ENCODE results near the gene TMEM145.

The TMEM145 gene

GRCh38 chr19:42315024-42315423, 1.9 kb downstream of the TMEM145 start:
- no peak overlapping the region for H3K27ac ChIP-seq
- H3K36me3 ChIP-seq (replicated peaks), result no peaks in the 10 kb centered on the region
- no peak overlapping the region for H3K4me3 ChIP-seq (ENCODE audit: low read depth, low read length)
- DNase-seq, result no peak
- no peak for TF ChIP-seq CTCF (IDR thresholded peaks at IDR 0.05; ENCODE audit: low read depth, low read length, missing control alignments)
- in situ Hi-C loops (cut with HindIII; ENCODE audit: low pct_ligation_motif_present, low sequenced_read_pairs), result no loop called here
- no peaks in the 10 kb centered on the region for H3K27me3 ChIP-seq (replicated peaks)

GRCh38 chr19:42316223-42317211, 3.4 kb downstream of the TMEM145 start:
- H3K36me3 ChIP-seq (replicated peaks), result no peaks in the 10 kb centered on the region
- no peak for DNase-seq
- no peak overlapping the region for H3K27ac ChIP-seq
- H3K27me3 ChIP-seq (replicated peaks), result no peaks in the 10 kb centered on the region
- no peak for TF ChIP-seq CTCF (IDR thresholded peaks at IDR 0.05; ENCODE audit: low read depth, low read length, missing control alignments)
- peak overlapping the region; percentile 16 for H3K4me3 ChIP-seq (ENCODE audit: low read depth, low read length)
- in situ Hi-C loops (cut with HindIII; ENCODE audit: low pct_ligation_motif_present, low sequenced_read_pairs), result no loop called here

- no peak overlapping the region for H3K27ac ChIP-seq
- peaks cover 2% of the 10 kb centered on the region for H3K27me3 ChIP-seq (replicated peaks)
- no peaks in the 10 kb centered on the region for H3K36me3 ChIP-seq (replicated peaks)
- DNase-seq, result no peak
- in situ Hi-C loops (cut with HindIII; ENCODE audit: low pct_ligation_motif_present, low sequenced_read_pairs), result no loop called here
- no peak for TF ChIP-seq CTCF (IDR thresholded peaks at IDR 0.05; ENCODE audit: low read depth, low read length, missing control alignments)
- H3K4me3 ChIP-seq (ENCODE audit: low read depth, low read length), result no peak overlapping the region
Measured at GRCh38 chr19:42317535-42317934, 4.4 kb downstream of the TMEM145 start.

- TF ChIP-seq CTCF (IDR thresholded peaks at IDR 0.05; ENCODE audit: low read depth, low read length, missing control alignments), result no peak
- peaks cover 19% of the 10 kb centered on the region for H3K27me3 ChIP-seq (replicated peaks)
Measured at GRCh38 chr19:42322305-42322704, 9.2 kb downstream of the TMEM145 start.

GRCh38 chr19:42323473-42323851, 10.4 kb downstream of the TMEM145 start:
- H3K27ac ChIP-seq, result no peak overlapping the region
- no peak for TF ChIP-seq CTCF (IDR thresholded peaks at IDR 0.05; ENCODE audit: low read depth, low read length, missing control alignments)
- peaks cover 19% of the 10 kb centered on the region for H3K27me3 ChIP-seq (replicated peaks)
- in situ Hi-C loops (cut with HindIII; ENCODE audit: low pct_ligation_motif_present, low sequenced_read_pairs), result no loop called here
- no peak for DNase-seq
- H3K4me3 ChIP-seq (ENCODE audit: low read depth, low read length), result no peak overlapping the region
- H3K36me3 ChIP-seq (replicated peaks), result no peaks in the 10 kb centered on the region

More at GRCh38 chr19:42322305-42322704, 9.2 kb downstream of the TMEM145 start:
- no peaks in the 10 kb centered on the region for H3K36me3 ChIP-seq (replicated peaks)
- H3K4me3 ChIP-seq (ENCODE audit: low read depth, low read length), result no peak overlapping the region
- H3K27ac ChIP-seq, result no peak overlapping the region
- in situ Hi-C loops (cut with HindIII; ENCODE audit: low pct_ligation_motif_present, low sequenced_read_pairs), result no loop called here
- DNase-seq, result no peak
